HG03045 (cell line): ENCODE results near the gene CDYL.

Experiments
- ATAC-seq: cut with Tn5 transposase; IDR thresholded peaks from one replicate; pipeline ENCODE4 v1.9.1; 2021; ENCODE audit warnings: mild to moderate bottlenecking, moderate library complexity; ENCODE audit not compliant: unreplicated experiment

CDYL gene

GRCh38 chr6:4879741-4880275 is 103.6 kb downstream of the CDYL start:
- peak; percentile 73 for ATAC-seq

- ATAC-seq: no peak
These were observed 104.2 kb downstream of the CDYL start for GRCh38 chr6:4880363-4880762.

- no peak for ATAC-seq
These were observed 107.1 kb downstream of the CDYL start for GRCh38 chr6:4883298-4883697.

GRCh38 chr6:4884646-4885340 is 108.6 kb downstream of the CDYL start:
- ATAC-seq: no peak

GRCh38 chr6:4885341-4885933 is 109.2 kb downstream of the CDYL start:
- ATAC-seq: no peak

- no peak for ATAC-seq
These were observed 112.6 kb downstream of the CDYL start for GRCh38 chr6:4888841-4889240.

GRCh38 chr6:4889701-4890100 is 113.5 kb downstream of the CDYL start:
- no peak for ATAC-seq

GRCh38 chr6:4890191-4890590 is 114.0 kb downstream of the CDYL start:
- no peak for ATAC-seq

GRCh38 chr6:4890627-4891026 is 114.4 kb downstream of the CDYL start:
- ATAC-seq: no peak

- no peak for ATAC-seq
These were observed 114.9 kb downstream of the CDYL start for GRCh38 chr6:4891141-4891540.

- ATAC-seq: no peak
These were observed 116.7 kb downstream of the CDYL start for GRCh38 chr6:4892785-4893485.

GRCh38 chr6:4894049-4894448 is 117.8 kb downstream of the CDYL start:
- ATAC-seq: no peak

- no peak for ATAC-seq
These were observed 119.8 kb downstream of the CDYL start for GRCh38 chr6:4895971-4896370.

- no peak for ATAC-seq
These were observed 120.2 kb downstream of the CDYL start for GRCh38 chr6:4896401-4896800.

GRCh38 chr6:4899249-4900034 is 123.2 kb downstream of the CDYL start:
- ATAC-seq: no peak

GRCh38 chr6:4901386-4902061 is 125.3 kb downstream of the CDYL start:
- ATAC-seq: no peak

GRCh38 chr6:4902363-4902762 is 126.2 kb downstream of the CDYL start:
- no peak for ATAC-seq

GRCh38 chr6:4903121-4903520 is 126.9 kb downstream of the CDYL start:
- ATAC-seq: no peak

GRCh38 chr6:4903751-4904370 is 127.7 kb downstream of the CDYL start:
- no peak for ATAC-seq

GRCh38 chr6:4904461-4905025 is 128.3 kb downstream of the CDYL start:
- no peak for ATAC-seq
